PFSK-1 (cell line): ENCODE measurements around the gene ACOXL.

Experiments used
- FOXP2 ChIP-seq: optimal IDR thresholded peaks from 2 replicates; pipeline ENCODE3; 2011; ENCODE audit warnings: borderline replicate concordance, control low read depth, inconsistent platforms; ENCODE audit not compliant: insufficient read depth; ENCODE audit errors: extremely low read length, extremely low read depth
- POLR2AphosphoS5 ChIP-seq: IDR thresholded peaks from 2 replicates; pipeline ENCODE4 v1.6.1; 2012; ENCODE audit warnings: low read depth, mild to moderate bottlenecking, control low read depth, low read length, moderate library complexity
- REST ChIP-seq, 2 experiments: IDR thresholded peaks; 2 replicates each; pipeline versions ENCODE4 v1.6.1 to v1.8.0; 2011 to 2012; ENCODE audit warnings: low read depth in 2 of 2, low read length in 2 of 2, control low read depth in 1 of 2, inconsistent platforms in 1 of 2, mild to moderate bottlenecking in 1 of 2, moderate library complexity in 1 of 2; ENCODE audit not compliant: insufficient read depth in 1 of 2
- SIN3A ChIP-seq: IDR thresholded peaks from 2 replicates; pipeline ENCODE4 v1.6.1; 2012; ENCODE audit warnings: mild to moderate bottlenecking, low read length, moderate library complexity, borderline replicate concordance; ENCODE audit not compliant: insufficient read depth
- TAF1 ChIP-seq: IDR thresholded peaks from 2 replicates; pipeline ENCODE4 v1.6.1; 2012; ENCODE audit warnings: low read length, control low read depth, borderline replicate concordance; ENCODE audit not compliant: insufficient read depth

The ACOXL gene

GRCh38 chr2:111108745-111109271, 376.4 kb downstream of the ACOXL start:
- TF ChIP-seq FOXP2 = no peak
- no peak for TF ChIP-seq REST (IDR thresholded peaks at IDR 0.05; ENCODE audit: insufficient read depth in 1 of 2, low read depth in 2 of 2, low read length in 2 of 2)
- no peak for TF ChIP-seq POLR2AphosphoS5
- no peak for TF ChIP-seq SIN3A
- no peak for TF ChIP-seq TAF1

GRCh38 chr2:111111101-111111755, 378.9 kb downstream of the ACOXL start:
- TF ChIP-seq FOXP2 (no peak), SIN3A (no peak), REST (IDR thresholded peaks at IDR 0.05; ENCODE audit: insufficient read depth in 1 of 2, low read depth in 2 of 2, low read length in 2 of 2) (no peak), TAF1 (no peak), POLR2AphosphoS5 (no peak)

- TF ChIP-seq SIN3A = no peak
- no peak for TF ChIP-seq POLR2AphosphoS5
- TF ChIP-seq TAF1 = no peak
- no peak for TF ChIP-seq FOXP2
- no peak for TF ChIP-seq REST (IDR thresholded peaks at IDR 0.05; ENCODE audit: insufficient read depth in 1 of 2, low read depth in 2 of 2, low read length in 2 of 2)
Measured at GRCh38 chr2:111113838-111114237, 381.5 kb downstream of the ACOXL start.

- TF ChIP-seq TAF1 (no peak), SIN3A (no peak), REST (IDR thresholded peaks at IDR 0.05; ENCODE audit: insufficient read depth in 1 of 2, low read depth in 2 of 2, low read length in 2 of 2) (no peak), FOXP2 (no peak), POLR2AphosphoS5 (no peak)
Measured at GRCh38 chr2:111116011-111116746, 383.8 kb downstream of the ACOXL start.
